H1 (cell line): Measurements from ENCODE around the gene ST3GAL2. TPM values are rescaled to one million over a fixed set of nuclear protein-coding genes. Genes with fewer than 3 reads are reported as not detected.
A peak's percentile ranks its signal among the peaks of the same experiment; 100 is the strongest.

Experiments
- polyA plus RNA-seq, 7 experiments: library from polyadenylated mRNA; depleted of rRNA in 3 of 7; stranded (reverse) in 5 of 7; unstranded in 2 of 7; fragments of >200 nt in 5 of 7; fragments of 200-250 nt in 2 of 7; gene quantifications; 1 replicate in 5 of 7; 2 replicates in 1 of 7; 4 replicates in 1 of 7; pipeline versions ENCODE4 v1.2.1 to v1.2.3, GENCODE V29; 2011 to 2013; ENCODE audit warnings: missing spikeins in 2 of 7, mixed read lengths in 2 of 7
- total RNA-seq: library from RNA; stranded (reverse); fragmentation: NEBNext Ultra II Directional; extraction: Animal tissue kit (Norgen Biotek cat#: 25700); gene quantifications from 2 replicates; pipeline ENCODE4 v1.2.1, GENCODE V29; 2021
- TF ChIP-seq, protein P1 (sequence below), 3 experiments: IDR thresholded peaks; 1 replicate in 2 of 3; 2 replicates in 1 of 3; pipeline versions ENCODE4 v1.5.1 to v1.6.1; 2011; ENCODE audit warnings: low read length in 3 of 3, mild to moderate bottlenecking in 3 of 3, inconsistent platforms in 2 of 3, low read depth in 1 of 3, moderate library complexity in 1 of 3; ENCODE audit not compliant: insufficient read depth in 1 of 3; ENCODE audit errors: control extremely low read depth in 1 of 3

The ST3GAL2 gene
- total and polyA plus RNA-seq, 2 of the 8 experiments (the other 6 are each of a cell fraction or from before 2014, with no cell fraction given) = 14.4 to 39.7 TPM

- TF ChIP-seq, protein P1, sequence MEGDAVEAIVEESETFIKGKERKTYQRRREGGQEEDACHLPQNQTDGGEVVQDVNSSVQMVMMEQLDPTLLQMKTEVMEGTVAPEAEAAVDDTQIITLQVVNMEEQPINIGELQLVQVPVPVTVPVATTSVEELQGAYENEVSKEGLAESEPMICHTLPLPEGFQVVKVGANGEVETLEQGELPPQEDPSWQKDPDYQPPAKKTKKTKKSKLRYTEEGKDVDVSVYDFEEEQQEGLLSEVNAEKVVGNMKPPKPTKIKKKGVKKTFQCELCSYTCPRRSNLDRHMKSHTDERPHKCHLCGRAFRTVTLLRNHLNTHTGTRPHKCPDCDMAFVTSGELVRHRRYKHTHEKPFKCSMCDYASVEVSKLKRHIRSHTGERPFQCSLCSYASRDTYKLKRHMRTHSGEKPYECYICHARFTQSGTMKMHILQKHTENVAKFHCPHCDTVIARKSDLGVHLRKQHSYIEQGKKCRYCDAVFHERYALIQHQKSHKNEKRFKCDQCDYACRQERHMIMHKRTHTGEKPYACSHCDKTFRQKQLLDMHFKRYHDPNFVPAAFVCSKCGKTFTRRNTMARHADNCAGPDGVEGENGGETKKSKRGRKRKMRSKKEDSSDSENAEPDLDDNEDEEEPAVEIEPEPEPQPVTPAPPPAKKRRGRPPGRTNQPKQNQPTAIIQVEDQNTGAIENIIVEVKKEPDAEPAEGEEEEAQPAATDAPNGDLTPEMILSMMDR (IDR thresholded peaks at IDR 0.05; ENCODE audit: control extremely low read depth in 1 of 3, insufficient read depth in 1 of 3, low read depth in 1 of 3, low read length in 3 of 3) = peak; percentile 92 to 98 (median 93)
These were observed 43.5 kb downstream of the ST3GAL2 start (continued) for GRCh38 chr16:70395345-70395901.
